Skin of body (tissue), 2 donors: Measurements from ENCODE around the gene ALKBH2. TPM values are rescaled to one million over a fixed set of nuclear protein-coding genes. Genes with fewer than 3 reads are reported as not detected.
"Not testable (repeated sequence)": the region's sequence is repeated elsewhere in the genome, so short reads cannot be mapped to it uniquely, and the experiment has no call there.

Experiments
- DNase-seq: peaks from one replicate; lab custom pipeline; 2025; lab: John Stamatoyannopoulos, UW
- total RNA-seq: library from RNA; depleted of rRNA; stranded (reverse); fragments of >200 nt; gene quantifications from one replicate; pipeline ENCODE4 v1.2.3, GENCODE V29; 2014

Gene ALKBH2
- total RNA-seq, 1 donor from 2014 or later = 15.4 TPM

- DNase-seq = no peak
These were observed 23.7 kb downstream of the ALKBH2 start for GRCh38 chr12:109069307-109070271.

- no peak for DNase-seq
These were observed 27.4 kb downstream of the ALKBH2 start for GRCh38 chr12:109065853-109066193.

GRCh38 chr12:109065154-109065852, 28.0 kb downstream of the ALKBH2 start:
- DNase-seq = no peak

GRCh38 chr12:109064143-109064542, 29.1 kb downstream of the ALKBH2 start:
- no peak for DNase-seq

- DNase-seq = no peak
These were observed 34.5 kb downstream of the ALKBH2 start for GRCh38 chr12:109058773-109059172.

GRCh38 chr12:109057376-109057775, 35.9 kb downstream of the ALKBH2 start:
- no peak for DNase-seq

GRCh38 chr12:109056891-109057290, 36.4 kb downstream of the ALKBH2 start:
- DNase-seq = no peak

GRCh38 chr12:109054520-109054919, 38.8 kb downstream of the ALKBH2 start:
- no peak for DNase-seq

- not testable (repeated sequence) for DNase-seq
These were observed 39.2 kb downstream of the ALKBH2 start for GRCh38 chr12:109054124-109054513.

- DNase-seq = no peak
These were observed 39.7 kb downstream of the ALKBH2 start for GRCh38 chr12:109053382-109054123.

- peak; percentile 83 for DNase-seq
These were observed 40.6 kb downstream of the ALKBH2 start, which contains the start of gene USP30 for GRCh38 chr12:109052414-109053323. USP30 (plus strand) TSS chr12:109052576; CDS start chr12:109052679, 103 bp downstream.

- DNase-seq = no peak
These were observed 41.2 kb downstream of the ALKBH2 start for GRCh38 chr12:109052097-109052413.

GRCh38 chr12:109049794-109050193, 43.5 kb downstream of the ALKBH2 start:
- not testable (repeated sequence) for DNase-seq

GRCh38 chr12:109048706-109049105, 44.6 kb downstream of the ALKBH2 start:
- not testable (repeated sequence) for DNase-seq

- DNase-seq = no peak
These were observed 46.0 kb downstream of the ALKBH2 start for GRCh38 chr12:109047081-109047805.

- DNase-seq = no peak
These were observed 49.0 kb downstream of the ALKBH2 start for GRCh38 chr12:109044241-109044640.
